D341Med (cell line): ENCODE measurements around the gene HAND1.

ENCODE experiments used
- DNase-seq: peaks from one replicate; pipeline ENCODE4 v3.0.0; 2012; ENCODE audit warnings: low spot score

The HAND1 gene

DNA sequence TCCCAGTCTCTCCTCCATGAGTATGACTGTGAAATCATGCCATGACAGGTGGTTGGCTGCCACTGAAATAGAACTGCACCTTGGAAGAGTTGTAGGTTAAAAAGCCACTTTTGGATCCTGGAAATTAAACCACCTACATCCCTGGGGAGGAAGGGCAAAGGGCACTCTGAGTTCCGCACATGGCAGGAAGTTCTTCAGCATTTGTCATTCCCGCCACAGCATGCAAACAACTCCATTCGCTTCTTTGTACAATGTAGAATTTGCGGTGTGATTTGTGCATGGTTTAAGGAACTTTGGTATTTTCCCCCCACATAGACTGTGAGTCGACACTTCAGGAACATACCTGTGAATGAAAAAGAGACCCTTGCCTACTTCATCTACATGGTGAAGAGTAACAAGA, 22.4 kb downstream of the HAND1 start:
- DNase-seq = no peak

DNA sequence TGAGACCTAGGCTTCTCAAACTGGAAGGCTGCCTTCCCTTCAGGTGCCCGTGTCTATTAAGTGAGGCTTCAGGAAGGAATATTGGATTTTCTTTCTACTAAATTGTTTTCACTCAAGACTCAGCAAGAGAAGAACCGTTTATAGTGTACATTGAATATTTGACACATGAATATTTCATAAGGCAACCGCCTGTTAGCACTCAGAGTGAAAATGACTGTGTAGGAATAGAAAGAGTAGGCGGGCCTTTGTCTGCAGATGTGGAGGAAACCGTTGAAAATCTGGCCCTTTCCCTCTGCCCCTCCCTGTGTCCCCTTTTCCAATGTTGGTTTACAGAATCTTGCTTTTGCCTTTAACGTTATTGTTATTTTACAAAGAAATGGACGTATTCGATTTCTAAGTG, 26.1 kb downstream of the HAND1 start:
- DNase-seq = no peak

- DNase-seq = no peak
Observed at GRCh38 chr5:154449786-154450185, 28.2 kb downstream of the HAND1 start.

DNA sequence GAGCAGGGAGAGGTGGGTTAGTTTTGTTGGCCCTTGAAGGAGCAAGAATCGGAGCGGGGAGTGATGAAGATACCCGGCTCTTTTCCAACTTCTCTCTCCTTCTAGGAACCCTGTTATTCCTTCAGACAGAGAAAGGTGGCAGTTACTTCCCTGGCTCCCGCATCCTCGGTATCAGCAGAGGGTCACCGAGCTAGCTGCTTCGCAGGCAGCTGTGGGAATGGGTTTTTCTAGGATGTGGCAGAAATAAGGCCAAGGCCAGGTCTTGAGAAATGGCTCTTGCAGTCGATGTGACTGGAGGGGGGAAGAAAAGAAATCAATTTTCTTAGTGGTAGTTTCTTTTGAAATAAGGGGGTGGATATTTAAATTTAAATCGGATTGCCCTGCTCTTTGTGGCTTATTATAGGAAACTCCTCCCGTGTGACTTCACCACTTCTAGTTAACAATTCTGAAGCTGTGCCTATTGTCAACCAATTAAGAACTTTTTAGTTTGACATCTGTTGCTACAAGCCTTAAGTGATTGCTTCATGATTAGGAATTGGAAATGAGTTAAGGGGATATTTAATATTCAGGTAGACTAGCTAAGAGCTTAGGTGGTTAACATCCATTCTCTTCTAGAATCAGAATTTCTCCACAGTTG, 30.8 kb downstream of the HAND1 start:
- DNase-seq = no peak

GRCh38 chr5:154446195-154447088, 31.6 kb downstream of the HAND1 start:
- DNase-seq = peak; percentile 62

DNA sequence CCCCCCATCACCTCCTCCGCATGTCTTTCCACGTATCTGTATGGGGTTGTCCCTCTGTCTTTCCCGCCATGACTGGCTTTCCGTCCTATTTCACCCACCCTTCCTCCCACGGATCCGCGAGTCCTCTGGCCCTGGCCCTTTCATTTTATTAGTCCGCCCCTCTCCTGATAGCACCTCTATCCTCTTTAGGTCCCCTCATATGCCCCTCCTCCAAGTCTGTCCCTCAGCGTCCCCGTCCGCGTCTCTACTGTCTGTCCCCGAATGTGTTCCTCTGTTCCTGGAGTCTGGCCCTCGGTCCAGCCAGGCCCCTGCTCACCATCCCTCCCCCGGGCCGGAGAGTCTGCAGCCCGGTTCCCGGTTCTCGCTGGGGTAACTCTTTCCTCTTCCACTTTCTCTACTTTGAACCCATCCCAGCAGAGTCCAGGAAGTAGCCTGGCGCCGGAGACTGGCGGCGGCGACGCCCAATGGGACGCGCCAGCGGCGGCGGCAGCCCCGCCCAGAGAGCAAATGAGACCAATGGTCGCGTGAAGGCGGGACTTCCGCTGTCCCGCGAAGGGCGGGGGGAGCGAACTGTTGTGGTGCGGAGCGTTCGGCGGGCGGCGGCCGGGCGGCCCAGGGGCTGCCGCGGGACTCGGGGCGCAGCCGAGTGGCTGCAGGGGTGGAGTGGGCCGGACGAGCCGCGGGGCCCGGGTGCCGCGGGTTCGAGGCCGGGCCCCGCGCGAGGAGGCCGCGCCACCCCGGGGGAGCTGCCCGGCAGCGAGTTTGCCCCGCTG, 32.4 kb downstream of the HAND1 start, which contains the start of gene SAP30L:
Gene SAP30L, plus strand, starts transcription at position 576 of the 773 bp plus-strand sequence. CDS start 608 bp downstream, outside the sequence.
- peak; percentile 99 for DNase-seq

GRCh38 chr5:154444556-154445421, 33.2 kb downstream of the HAND1 start:
- peak; percentile 53 for DNase-seq

DNA sequence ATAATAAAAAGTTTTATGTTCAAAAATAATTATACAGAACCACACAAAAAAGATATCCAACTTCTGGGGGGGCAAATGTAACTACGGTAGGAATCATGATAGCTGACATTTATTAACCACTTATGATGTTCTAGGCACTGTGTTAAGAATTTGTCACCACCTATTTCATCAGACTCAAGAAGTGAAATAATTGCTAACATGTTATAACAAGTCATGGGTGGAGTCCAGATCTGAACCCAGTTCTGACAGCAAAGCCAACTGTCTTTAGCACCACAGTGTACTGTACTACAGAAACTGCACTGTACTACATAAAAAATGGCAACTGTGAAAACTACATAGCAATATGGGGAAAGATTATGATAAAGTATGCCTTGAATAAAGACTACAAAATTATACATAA, 35.2 kb downstream of the HAND1 start:
- no peak for DNase-seq

DNA sequence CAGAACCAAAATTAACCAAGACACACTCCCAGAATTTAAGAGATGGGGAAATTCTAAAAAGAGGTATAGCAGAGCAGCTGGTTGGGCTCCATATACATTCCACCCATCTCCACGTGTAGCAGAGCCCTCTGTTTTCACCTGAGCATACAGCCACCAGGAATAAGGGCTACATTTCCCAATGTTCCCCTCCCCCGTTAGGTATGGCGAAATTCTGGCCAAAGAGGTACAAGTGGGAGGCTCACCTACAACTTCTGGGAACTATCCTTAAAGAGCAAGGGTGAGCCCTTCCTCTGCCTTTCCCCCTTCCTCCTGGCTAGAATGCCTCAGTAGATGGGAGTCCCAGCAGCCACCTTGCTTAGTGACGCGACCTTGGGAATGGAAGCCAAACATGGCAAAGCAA, 37.5 kb downstream of the HAND1 start:
- no peak for DNase-seq

GRCh38 chr5:154437281-154437965, 40.6 kb downstream of the HAND1 start:
- no peak for DNase-seq

DNA sequence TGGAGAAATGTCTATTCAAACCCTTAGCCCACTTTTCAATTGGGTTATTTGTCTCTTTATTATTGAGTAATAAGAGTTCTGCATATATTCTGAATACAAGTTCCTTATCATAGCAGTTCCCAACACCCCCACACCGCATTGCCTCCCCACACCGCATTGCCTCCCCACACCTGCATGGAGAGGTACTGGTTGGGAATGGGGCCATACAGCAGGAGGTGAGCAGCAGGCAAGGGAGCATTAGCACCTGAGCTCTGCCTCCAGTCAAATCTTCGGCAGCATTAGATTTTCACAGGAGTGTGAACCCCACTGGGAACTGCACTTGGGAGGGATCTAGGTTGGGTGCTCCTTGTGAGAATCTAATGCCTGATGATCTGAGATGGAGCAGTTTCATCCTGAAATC, 42.8 kb downstream of the HAND1 start:
- no peak for DNase-seq

DNA sequence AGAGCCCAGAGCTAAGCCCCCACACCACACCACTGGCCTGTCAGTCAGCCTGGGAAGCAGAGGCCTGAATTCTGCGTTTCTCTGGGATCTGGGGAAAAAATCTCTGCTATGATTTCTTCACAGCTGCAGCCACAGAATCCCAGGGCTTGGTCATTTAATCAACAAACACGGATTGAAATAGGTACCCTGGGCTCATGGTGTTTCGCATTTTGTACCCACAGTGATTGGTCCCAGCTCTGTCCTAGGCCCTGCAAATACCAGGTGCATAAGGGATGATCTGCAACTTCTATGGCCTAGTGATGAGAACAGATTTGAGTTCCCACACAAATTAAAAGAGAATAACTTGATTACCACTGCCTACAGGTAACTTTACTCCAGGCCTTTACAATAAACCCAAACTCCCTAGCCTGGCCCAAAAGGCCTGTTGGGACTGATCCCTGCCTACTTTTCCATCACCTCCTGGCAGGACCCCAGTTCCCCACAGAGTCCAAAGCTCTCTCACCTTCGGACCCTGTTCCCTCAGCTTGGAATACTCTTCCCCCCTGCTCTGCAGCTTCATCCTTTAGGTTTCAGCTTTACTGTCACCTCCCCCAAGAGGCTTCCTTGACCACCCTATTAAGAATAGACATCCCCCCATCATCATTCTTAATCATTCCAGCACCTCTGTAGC, 46.9 kb downstream of the HAND1 start:
- DNase-seq = no peak

DNA sequence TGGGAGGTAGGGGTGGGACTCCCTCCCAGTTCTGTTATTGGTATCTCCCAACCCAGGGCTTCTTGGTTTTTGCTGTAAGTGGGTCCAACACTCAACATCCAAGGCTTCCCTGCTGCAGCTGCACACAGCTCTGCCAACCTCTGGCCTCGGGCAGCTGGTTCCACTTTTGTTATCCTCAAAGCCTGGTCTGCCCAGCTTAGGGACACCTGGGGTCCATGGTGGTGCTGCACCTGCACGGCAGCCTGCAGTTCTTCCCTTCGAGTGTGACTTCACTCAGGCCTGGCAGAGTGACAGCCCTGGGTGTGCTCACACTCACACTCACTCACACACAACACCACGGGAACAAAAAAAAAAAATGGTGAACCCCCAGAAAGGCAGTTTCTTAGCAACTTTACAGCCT, 47.6 kb downstream of the HAND1 start:
- no peak for DNase-seq

GRCh38 chr5:154429341-154429740, 48.7 kb downstream of the HAND1 start:
- DNase-seq = no peak

DNA sequence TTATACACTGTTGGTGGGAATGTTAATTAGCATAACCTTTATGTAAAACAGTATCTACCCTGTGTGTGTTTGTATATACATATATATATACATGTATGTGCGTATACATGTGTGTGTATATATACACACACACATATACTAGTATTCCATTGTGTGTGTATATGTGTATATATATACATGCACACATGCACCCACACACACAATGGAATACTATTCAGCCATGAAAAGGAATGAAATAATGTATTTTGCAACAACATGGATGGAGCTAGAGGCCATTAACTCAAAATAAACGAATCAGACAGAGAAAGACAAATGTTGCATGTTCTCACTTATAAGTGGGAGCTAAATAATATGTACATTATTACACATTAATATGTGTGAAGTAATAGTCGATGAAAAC, 49.8 kb downstream of the HAND1 start:
- DNase-seq = no peak
